K562 (cell line): ENCODE measurements around the gene EN1. TPM values are rescaled to one million over a fixed set of nuclear protein-coding genes. Genes with fewer than 3 reads are reported as not detected.

Experiments used
- OTX1 ChIP-seq: fragments of 450-650 bp; formaldehyde crosslinking; IDR thresholded peaks from 2 replicates; pipeline ENCODE4 v1.4.0; 2022; ENCODE audit warnings: mild to moderate bottlenecking
- POLR2AphosphoS5 ChIP-seq: IDR thresholded peaks from 2 replicates; pipeline ENCODE4 v1.6.1; 2011; ENCODE audit warnings: mild to moderate bottlenecking, low read depth, low read length, moderate library complexity; ENCODE audit not compliant: control insufficient read depth, insufficient read depth
- ZNF274 ChIP-seq: IDR thresholded peaks from 2 replicates; pipeline ENCODE4 v1.6.1; 2011; ENCODE audit warnings: low read depth, mild to moderate bottlenecking, low read length, moderate library complexity, borderline replicate concordance
- ZNF445 ChIP-seq: fragments of 250-450 bp; sonication (Bioruptor Pico); IDR thresholded peaks from 2 replicates; pipeline ENCODE4 v1.4.0; 2020; ENCODE audit warnings: low read depth, mild to moderate bottlenecking, moderate library complexity
- polyA plus RNA-seq, 8 experiments: library from polyadenylated mRNA; depleted of rRNA in 4 of 8; stranded (reverse) in 5 of 8; unstranded in 3 of 8; fragments of >200 nt; fragmentation: Nextera tagmentation in 2 of 8; fragmentation: Illumina TruSeq in 1 of 8; extraction: Ambion mirVana in 2 of 8; extraction: Trizol in 1 of 8; gene quantifications; 2 replicates each; pipeline versions ENCODE4 v1.2.1 to v1.2.3, GENCODE V29; 2011 to 2014; ENCODE audit warnings: inconsistent platforms in 1 of 8, missing spikeins in 1 of 8
- total RNA-seq, 7 experiments: library from RNA; depleted of rRNA in 6 of 7; stranded (reverse); fragments of >200 nt in 6 of 7; fragmentation: Illumina TruSeq in 2 of 7; extraction: Trizol in 2 of 7; gene quantifications; 2 replicates each; pipeline versions ENCODE4 v1.2.1 to v1.2.3, GENCODE V29; 2011 to 2021; ENCODE audit warnings: low replicate concordance in 1 of 7
- TF ChIP-seq, protein P1 (sequence below): fragments of 450-650 bp; IDR thresholded peaks from 2 replicates; pipeline ENCODE4 v1.6.1; 2016; ENCODE audit warnings: mild to moderate bottlenecking, moderate library complexity
- TF ChIP-seq, protein P2 (sequence below), 2 experiments: fragments of 450-650 bp in 1 of 2; sonication (generic) in 1 of 2; formaldehyde crosslinking in 1 of 2; IDR thresholded peaks; 2 replicates each; pipeline versions ENCODE4 v1.7.1 to v1.9.0; 2016 to 2022; ENCODE audit warnings: inconsistent platforms in 1 of 2, mild to moderate bottlenecking in 1 of 2, missing genetic modification reagents in 1 of 2

Gene EN1
- total and polyA plus RNA-seq, 9 of the 15 experiments (the other 6 are each of a cell fraction or from before 2014, with no cell fraction given), result 0.06 to 2.0 (median 0.51) TPM

DNA sequence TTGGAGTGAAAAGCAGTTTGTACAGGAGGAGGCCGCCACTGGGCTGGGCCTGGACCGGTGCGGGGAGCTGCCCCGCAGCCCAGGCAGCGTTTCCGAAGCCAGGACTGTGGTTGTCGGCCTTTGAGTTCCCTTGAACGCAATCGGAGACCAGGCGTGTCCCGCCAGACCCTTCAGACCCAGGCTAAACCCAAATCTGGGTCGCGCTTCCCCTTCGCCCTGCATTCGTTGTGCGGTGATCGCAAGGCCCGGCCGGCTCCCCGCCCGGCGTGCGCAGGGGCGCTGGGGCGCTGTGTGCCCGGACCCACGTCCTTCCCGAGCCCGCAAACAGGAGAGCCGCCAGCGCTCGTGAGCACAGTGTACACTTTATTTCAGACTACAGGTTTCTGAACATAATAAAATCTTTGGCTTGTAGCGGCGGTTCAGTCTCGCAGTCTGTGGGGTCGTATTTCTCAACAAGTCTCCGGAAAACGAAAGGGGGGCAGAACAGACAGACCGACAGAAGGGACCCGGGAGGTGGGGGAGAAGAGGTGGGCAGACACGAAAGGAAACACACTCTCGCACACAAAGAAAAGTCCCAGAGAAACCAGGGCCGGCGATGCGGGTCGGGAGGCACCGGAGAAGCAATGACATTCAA lies 5.5 kb downstream of the EN1 start (continued):
- TF ChIP-seq, protein P1, sequence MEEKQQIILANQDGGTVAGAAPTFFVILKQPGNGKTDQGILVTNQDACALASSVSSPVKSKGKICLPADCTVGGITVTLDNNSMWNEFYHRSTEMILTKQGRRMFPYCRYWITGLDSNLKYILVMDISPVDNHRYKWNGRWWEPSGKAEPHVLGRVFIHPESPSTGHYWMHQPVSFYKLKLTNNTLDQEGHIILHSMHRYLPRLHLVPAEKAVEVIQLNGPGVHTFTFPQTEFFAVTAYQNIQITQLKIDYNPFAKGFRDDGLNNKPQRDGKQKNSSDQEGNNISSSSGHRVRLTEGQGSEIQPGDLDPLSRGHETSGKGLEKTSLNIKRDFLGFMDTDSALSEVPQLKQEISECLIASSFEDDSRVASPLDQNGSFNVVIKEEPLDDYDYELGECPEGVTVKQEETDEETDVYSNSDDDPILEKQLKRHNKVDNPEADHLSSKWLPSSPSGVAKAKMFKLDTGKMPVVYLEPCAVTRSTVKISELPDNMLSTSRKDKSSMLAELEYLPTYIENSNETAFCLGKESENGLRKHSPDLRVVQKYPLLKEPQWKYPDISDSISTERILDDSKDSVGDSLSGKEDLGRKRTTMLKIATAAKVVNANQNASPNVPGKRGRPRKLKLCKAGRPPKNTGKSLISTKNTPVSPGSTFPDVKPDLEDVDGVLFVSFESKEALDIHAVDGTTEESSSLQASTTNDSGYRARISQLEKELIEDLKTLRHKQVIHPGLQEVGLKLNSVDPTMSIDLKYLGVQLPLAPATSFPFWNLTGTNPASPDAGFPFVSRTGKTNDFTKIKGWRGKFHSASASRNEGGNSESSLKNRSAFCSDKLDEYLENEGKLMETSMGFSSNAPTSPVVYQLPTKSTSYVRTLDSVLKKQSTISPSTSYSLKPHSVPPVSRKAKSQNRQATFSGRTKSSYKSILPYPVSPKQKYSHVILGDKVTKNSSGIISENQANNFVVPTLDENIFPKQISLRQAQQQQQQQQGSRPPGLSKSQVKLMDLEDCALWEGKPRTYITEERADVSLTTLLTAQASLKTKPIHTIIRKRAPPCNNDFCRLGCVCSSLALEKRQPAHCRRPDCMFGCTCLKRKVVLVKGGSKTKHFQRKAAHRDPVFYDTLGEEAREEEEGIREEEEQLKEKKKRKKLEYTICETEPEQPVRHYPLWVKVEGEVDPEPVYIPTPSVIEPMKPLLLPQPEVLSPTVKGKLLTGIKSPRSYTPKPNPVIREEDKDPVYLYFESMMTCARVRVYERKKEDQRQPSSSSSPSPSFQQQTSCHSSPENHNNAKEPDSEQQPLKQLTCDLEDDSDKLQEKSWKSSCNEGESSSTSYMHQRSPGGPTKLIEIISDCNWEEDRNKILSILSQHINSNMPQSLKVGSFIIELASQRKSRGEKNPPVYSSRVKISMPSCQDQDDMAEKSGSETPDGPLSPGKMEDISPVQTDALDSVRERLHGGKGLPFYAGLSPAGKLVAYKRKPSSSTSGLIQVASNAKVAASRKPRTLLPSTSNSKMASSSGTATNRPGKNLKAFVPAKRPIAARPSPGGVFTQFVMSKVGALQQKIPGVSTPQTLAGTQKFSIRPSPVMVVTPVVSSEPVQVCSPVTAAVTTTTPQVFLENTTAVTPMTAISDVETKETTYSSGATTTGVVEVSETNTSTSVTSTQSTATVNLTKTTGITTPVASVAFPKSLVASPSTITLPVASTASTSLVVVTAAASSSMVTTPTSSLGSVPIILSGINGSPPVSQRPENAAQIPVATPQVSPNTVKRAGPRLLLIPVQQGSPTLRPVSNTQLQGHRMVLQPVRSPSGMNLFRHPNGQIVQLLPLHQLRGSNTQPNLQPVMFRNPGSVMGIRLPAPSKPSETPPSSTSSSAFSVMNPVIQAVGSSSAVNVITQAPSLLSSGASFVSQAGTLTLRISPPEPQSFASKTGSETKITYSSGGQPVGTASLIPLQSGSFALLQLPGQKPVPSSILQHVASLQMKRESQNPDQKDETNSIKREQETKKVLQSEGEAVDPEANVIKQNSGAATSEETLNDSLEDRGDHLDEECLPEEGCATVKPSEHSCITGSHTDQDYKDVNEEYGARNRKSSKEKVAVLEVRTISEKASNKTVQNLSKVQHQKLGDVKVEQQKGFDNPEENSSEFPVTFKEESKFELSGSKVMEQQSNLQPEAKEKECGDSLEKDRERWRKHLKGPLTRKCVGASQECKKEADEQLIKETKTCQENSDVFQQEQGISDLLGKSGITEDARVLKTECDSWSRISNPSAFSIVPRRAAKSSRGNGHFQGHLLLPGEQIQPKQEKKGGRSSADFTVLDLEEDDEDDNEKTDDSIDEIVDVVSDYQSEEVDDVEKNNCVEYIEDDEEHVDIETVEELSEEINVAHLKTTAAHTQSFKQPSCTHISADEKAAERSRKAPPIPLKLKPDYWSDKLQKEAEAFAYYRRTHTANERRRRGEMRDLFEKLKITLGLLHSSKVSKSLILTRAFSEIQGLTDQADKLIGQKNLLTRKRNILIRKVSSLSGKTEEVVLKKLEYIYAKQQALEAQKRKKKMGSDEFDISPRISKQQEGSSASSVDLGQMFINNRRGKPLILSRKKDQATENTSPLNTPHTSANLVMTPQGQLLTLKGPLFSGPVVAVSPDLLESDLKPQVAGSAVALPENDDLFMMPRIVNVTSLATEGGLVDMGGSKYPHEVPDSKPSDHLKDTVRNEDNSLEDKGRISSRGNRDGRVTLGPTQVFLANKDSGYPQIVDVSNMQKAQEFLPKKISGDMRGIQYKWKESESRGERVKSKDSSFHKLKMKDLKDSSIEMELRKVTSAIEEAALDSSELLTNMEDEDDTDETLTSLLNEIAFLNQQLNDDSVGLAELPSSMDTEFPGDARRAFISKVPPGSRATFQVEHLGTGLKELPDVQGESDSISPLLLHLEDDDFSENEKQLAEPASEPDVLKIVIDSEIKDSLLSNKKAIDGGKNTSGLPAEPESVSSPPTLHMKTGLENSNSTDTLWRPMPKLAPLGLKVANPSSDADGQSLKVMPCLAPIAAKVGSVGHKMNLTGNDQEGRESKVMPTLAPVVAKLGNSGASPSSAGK, result no peak
- TF ChIP-seq POLR2AphosphoS5 (no peak), ZNF274 (no peak), ZNF445 (CRISPR knock-in tag) (no peak), OTX1 (no peak)
- TF ChIP-seq, protein P2, sequence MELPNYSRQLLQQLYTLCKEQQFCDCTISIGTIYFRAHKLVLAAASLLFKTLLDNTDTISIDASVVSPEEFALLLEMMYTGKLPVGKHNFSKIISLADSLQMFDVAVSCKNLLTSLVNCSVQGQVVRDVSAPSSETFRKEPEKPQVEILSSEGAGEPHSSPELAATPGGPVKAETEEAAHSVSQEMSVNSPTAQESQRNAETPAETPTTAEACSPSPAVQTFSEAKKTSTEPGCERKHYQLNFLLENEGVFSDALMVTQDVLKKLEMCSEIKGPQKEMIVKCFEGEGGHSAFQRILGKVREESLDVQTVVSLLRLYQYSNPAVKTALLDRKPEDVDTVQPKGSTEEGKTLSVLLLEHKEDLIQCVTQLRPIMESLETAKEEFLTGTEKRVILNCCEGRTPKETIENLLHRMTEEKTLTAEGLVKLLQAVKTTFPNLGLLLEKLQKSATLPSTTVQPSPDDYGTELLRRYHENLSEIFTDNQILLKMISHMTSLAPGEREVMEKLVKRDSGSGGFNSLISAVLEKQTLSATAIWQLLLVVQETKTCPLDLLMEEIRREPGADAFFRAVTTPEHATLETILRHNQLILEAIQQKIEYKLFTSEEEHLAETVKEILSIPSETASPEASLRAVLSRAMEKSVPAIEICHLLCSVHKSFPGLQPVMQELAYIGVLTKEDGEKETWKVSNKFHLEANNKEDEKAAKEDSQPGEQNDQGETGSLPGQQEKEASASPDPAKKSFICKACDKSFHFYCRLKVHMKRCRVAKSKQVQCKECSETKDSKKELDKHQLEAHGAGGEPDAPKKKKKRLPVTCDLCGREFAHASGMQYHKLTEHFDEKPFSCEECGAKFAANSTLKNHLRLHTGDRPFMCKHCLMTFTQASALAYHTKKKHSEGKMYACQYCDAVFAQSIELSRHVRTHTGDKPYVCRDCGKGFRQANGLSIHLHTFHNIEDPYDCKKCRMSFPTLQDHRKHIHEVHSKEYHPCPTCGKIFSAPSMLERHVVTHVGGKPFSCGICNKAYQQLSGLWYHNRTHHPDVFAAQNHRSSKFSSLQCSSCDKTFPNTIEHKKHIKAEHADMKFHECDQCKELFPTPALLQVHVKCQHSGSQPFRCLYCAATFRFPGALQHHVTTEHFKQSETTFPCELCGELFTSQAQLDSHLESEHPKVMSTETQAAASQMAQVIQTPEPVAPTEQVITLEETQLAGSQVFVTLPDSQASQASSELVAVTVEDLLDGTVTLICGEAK (IDR thresholded peaks at IDR 0.05), result no peak
- TF ChIP-seq, protein P2 (CRISPR knock-in tag; IDR thresholded peaks at IDR 0.05), result no peak
